H9 (cell line): ENCODE results near the gene MPP1. TPM values are rescaled to one million over a fixed set of nuclear protein-coding genes. Genes with fewer than 3 reads are reported as not detected.

Source experiments
- DNase-seq: peaks from one replicate; pipeline ENCODE4 v3.0.0-alpha.2; 2017
- H2AFZ ChIP-seq: one replicate; pipeline ENCODE4 v1.6.1; 2013; ENCODE audit warnings: mild to moderate bottlenecking, low read length, control low read depth, moderate library complexity
- H2AK5ac ChIP-seq: 2 replicates; pipeline ENCODE4 v1.6.1; 2013; ENCODE audit warnings: low read length, control low read depth, mixed read lengths; ENCODE audit not compliant: insufficient read length
- H2BK120ac ChIP-seq: one replicate; pipeline ENCODE4 v1.6.1; 2013; ENCODE audit warnings: low read depth, mild to moderate bottlenecking, low read length, control low read depth, inconsistent platforms; ENCODE audit not compliant: poor library complexity, severe bottlenecking
- H2BK12ac ChIP-seq: 2 replicates; pipeline ENCODE4 v1.6.1; 2013; ENCODE audit warnings: low read length, control low read depth, mixed read lengths, low read depth; ENCODE audit not compliant: insufficient read length
- H2BK15ac ChIP-seq: 2 replicates; pipeline ENCODE4 v1.6.1; 2013; ENCODE audit warnings: low read depth, low read length, control low read depth
- H2BK20ac ChIP-seq: one replicate; pipeline ENCODE4 v1.6.1; 2013; ENCODE audit warnings: low read depth, mild to moderate bottlenecking, low read length, control low read depth, inconsistent platforms; ENCODE audit not compliant: poor library complexity, severe bottlenecking
- H2BK5ac ChIP-seq: 2 replicates; pipeline ENCODE4 v1.6.1; 2013; ENCODE audit warnings: low read length, control low read depth, mixed read lengths; ENCODE audit not compliant: insufficient read length
- H3K14ac ChIP-seq: 2 replicates; pipeline ENCODE4 v1.6.1; 2013; ENCODE audit warnings: low read length, control low read depth; ENCODE audit not compliant: insufficient read depth
- H3K18ac ChIP-seq: 2 replicates; pipeline ENCODE4 v1.6.1; 2013; ENCODE audit warnings: low read depth, mild to moderate bottlenecking, mixed read lengths, low read length, control low read depth; ENCODE audit not compliant: insufficient read length
- H3K23ac ChIP-seq: 2 replicates; pipeline ENCODE4 v1.6.1; 2013; ENCODE audit warnings: low read length, control low read depth, mixed read lengths, low read depth; ENCODE audit not compliant: insufficient read length
- H3K23me2 ChIP-seq: 2 replicates; pipeline ENCODE4 v1.6.1; 2013; ENCODE audit warnings: low read depth, mild to moderate bottlenecking, mixed read lengths, low read length, control low read depth; ENCODE audit not compliant: insufficient read length, poor library complexity, severe bottlenecking
- H3K27ac ChIP-seq: 2 replicates; pipeline ENCODE4 v1.5.1; 2013; ENCODE audit warnings: low read length, control low read depth, mixed read lengths, low read depth; ENCODE audit not compliant: insufficient read length
- H3K27me3 ChIP-seq: 2 replicates; pipeline ENCODE4 v1.6.1; 2013; ENCODE audit warnings: low read length, control low read depth, inconsistent platforms; ENCODE audit not compliant: insufficient read depth
- H3K4ac ChIP-seq: 2 replicates; pipeline ENCODE4 v1.6.1; 2013; ENCODE audit warnings: low read depth, mild to moderate bottlenecking, control low read depth, inconsistent platforms, low read length, moderate library complexity
- H3K4me1 ChIP-seq: 2 replicates; pipeline ENCODE4 v1.6.1; 2013; ENCODE audit warnings: low read length, control low read depth, inconsistent platforms; ENCODE audit not compliant: insufficient read depth
- H3K4me2 ChIP-seq: 2 replicates; pipeline ENCODE4 v1.6.1; 2013; ENCODE audit warnings: low read length, control low read depth, mixed read lengths; ENCODE audit not compliant: insufficient read length, insufficient read depth
- H3K56ac ChIP-seq: 2 replicates; pipeline ENCODE4 v1.6.1; 2013; ENCODE audit warnings: low read depth, mild to moderate bottlenecking, mixed read lengths, low read length, control low read depth; ENCODE audit not compliant: insufficient read length
- H3K79me1 ChIP-seq: 2 replicates; pipeline ENCODE4 v1.6.1; 2013; ENCODE audit warnings: low read depth, mild to moderate bottlenecking, moderate library complexity, low read length, control low read depth, inconsistent platforms; ENCODE audit not compliant: insufficient read depth, poor library complexity, severe bottlenecking
- H3K79me2 ChIP-seq: 2 replicates; pipeline ENCODE4 v1.6.1; 2013; ENCODE audit warnings: low read length, control low read depth, inconsistent platforms; ENCODE audit not compliant: insufficient read depth
- H3K9ac ChIP-seq: 2 replicates; pipeline ENCODE4 v1.6.1; 2013; ENCODE audit warnings: low read length, control low read depth, mixed read lengths; ENCODE audit not compliant: insufficient read length; ENCODE audit errors: extremely low read depth
- H3K9me3 ChIP-seq: one replicate; pipeline ENCODE4 v1.6.1; 2013; ENCODE audit warnings: low read depth, low read length, inconsistent platforms; ENCODE audit not compliant: control insufficient read depth
- H3T11ph ChIP-seq: one replicate; pipeline ENCODE4 v1.6.1; 2013; ENCODE audit warnings: mild to moderate bottlenecking, low read length, control low read depth, inconsistent platforms
- H4K20me1 ChIP-seq: one replicate; pipeline ENCODE4 v1.6.1; 2013; ENCODE audit not compliant: control insufficient read depth, insufficient read length, insufficient read depth
- H4K5ac ChIP-seq: 2 replicates; pipeline ENCODE4 v1.6.1; 2013; ENCODE audit warnings: low read depth, mild to moderate bottlenecking, mixed read lengths, low read length, control low read depth; ENCODE audit not compliant: insufficient read length
- H4K8ac ChIP-seq: replicated peaks from 2 replicates; pipeline ENCODE4 v1.6.1; 2013; ENCODE audit warnings: low read length, control low read depth, mixed read lengths, low read depth; ENCODE audit not compliant: insufficient read length
- H4K91ac ChIP-seq: 2 replicates; pipeline ENCODE4 v1.6.1; 2013; ENCODE audit warnings: low read depth, mild to moderate bottlenecking, moderate library complexity, mixed read lengths, low read length, control low read depth; ENCODE audit not compliant: insufficient read length
- H3K27ac Mint-ChIP-seq, 3 experiments: 2 replicates in 2 of 3; 3 replicates in 1 of 3; pipeline ENCODE4 v1.8.0; 2020 to 2021; ENCODE audit warnings: mixed read lengths in 3 of 3, mild to moderate bottlenecking in 1 of 3, moderate library complexity in 1 of 3
- H3K27me3 Mint-ChIP-seq: 2 replicates; pipeline ENCODE4 v1.8.0; 2021; ENCODE audit warnings: low read depth, mild to moderate bottlenecking, moderate library complexity, mixed read lengths
- H3K36me3 Mint-ChIP-seq, 3 experiments: 2 replicates in 2 of 3; 3 replicates in 1 of 3; pipeline ENCODE4 v1.8.0; 2020 to 2021; ENCODE audit warnings: low read depth in 3 of 3, mixed read lengths in 3 of 3; ENCODE audit not compliant: insufficient read depth in 1 of 3
- H3K4me1 Mint-ChIP-seq, 2 experiments: 2 replicates each; pipeline ENCODE4 v1.8.0; 2020; ENCODE audit warnings: mixed read lengths in 2 of 2
- H3K4me3 Mint-ChIP-seq, 2 experiments: 2 replicates in 1 of 2; 3 replicates in 1 of 2; pipeline ENCODE4 v1.8.0; 2020 to 2021; ENCODE audit warnings: mild to moderate bottlenecking in 2 of 2, mixed read lengths in 2 of 2, moderate library complexity in 1 of 2
- H3K9me3 Mint-ChIP-seq, 2 experiments: 2 replicates in 1 of 2; 3 replicates in 1 of 2; pipeline ENCODE4 v1.8.0; 2020; ENCODE audit warnings: mild to moderate bottlenecking in 2 of 2, mixed read lengths in 2 of 2, moderate library complexity in 1 of 2
- CTCF ChIP-seq: fragments of 200-600 bp; sonication (generic); conservative IDR thresholded peaks from 3 replicates; pipeline ENCODE4 v1.8.0; 2021; ENCODE audit warnings: antibody characterized with exemption, mild to moderate bottlenecking
- WGBS: extraction: QIAGEN DNeasy Blood & Tissue Kit; methylation state at CpG from one replicate; pipeline ENCODE4 v1.1.7; 2013; ENCODE audit warnings: missing lambda C conversion rate, low lambda C conversion rate, mixed read lengths; ENCODE audit not compliant: insufficient read length; ENCODE audit errors: extremely low coverage; 5-methylcytosine and 5-hydroxymethylcytosine counted together
- total RNA-seq: library from RNA; stranded (reverse); gene quantifications from 2 replicates; pipeline ENCODE4 v1.2.1, GENCODE V29; 2021

The MPP1 gene
- total RNA-seq, 1 experiment from 2014 or later, result 17.9 TPM

DNA sequence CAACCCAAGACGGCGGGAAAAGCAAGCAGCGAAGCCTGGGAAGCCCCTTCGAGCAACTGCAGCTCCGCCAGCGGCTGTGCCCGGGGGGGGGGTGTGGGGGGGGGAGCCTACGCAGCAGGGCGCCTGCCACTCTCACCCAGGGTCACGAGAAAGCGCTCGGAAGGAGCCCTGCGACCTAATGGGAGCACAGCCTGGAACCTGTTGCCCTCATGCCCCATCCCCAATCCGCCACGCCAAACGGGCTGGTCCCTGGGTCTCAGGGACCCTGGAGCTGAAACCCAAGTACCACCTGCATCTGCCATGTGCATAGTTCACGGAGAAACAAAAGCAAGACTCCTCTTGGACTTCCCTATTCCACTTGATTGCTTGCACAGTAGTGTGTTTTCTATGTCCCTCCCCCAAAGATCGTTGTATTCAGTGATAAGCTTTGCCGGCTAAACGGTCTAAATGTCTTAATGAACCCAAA is 54.0 kb downstream of the MPP1 start:
- H4K20me1 ChIP-seq, result no peaks in the 10 kb centered on the region
- H3K79me1 ChIP-seq, result no peaks in the 10 kb centered on the region
- no peak overlapping the region for H2AK5ac ChIP-seq
- H3K14ac ChIP-seq, result no peak overlapping the region
- no peak overlapping the region for H3K27ac ChIP-seq
- Mint-ChIP-seq H3K36me3 (peaks cover 0 to 8% (median 5%) of the 10 kb centered on the region in 3 experiments; a peak in 5 of 7 replicates), H3K4me3 (peak overlapping the region; percentile 40 to 71), H3K27ac (no peak overlapping the region), H3K9me3 (peaks cover 57 to 59% of the 10 kb centered on the region in 2 experiments), H3K27me3 (peaks cover 50% of the 10 kb centered on the region), H3K4me1 (peaks cover 6 to 9% of the 10 kb centered on the region in 2 experiments; a peak in 3 of 4 replicates)
- H3K4me2 ChIP-seq, result peak overlapping the region; percentile 13
- H2BK12ac ChIP-seq, result no peak overlapping the region
- no peak overlapping the region for H2BK120ac ChIP-seq
- H3K27me3 ChIP-seq, result peaks cover 20% of the 10 kb centered on the region; the same call in 1 of the 2 replicates
- no peak overlapping the region for H4K91ac ChIP-seq
- no peak overlapping the region for H3K4ac ChIP-seq
- TF ChIP-seq CTCF, result no peak
- no peaks in the 10 kb centered on the region; the same call in 1 of the 2 replicates for H3K4me1 ChIP-seq
- H2BK20ac ChIP-seq, result no peak overlapping the region
- no peak overlapping the region for H2AFZ ChIP-seq
- H4K8ac ChIP-seq, result no peak overlapping the region
- H3K23ac ChIP-seq, result no peak overlapping the region
- no peak overlapping the region for H2BK15ac ChIP-seq
- no peak overlapping the region for H3K9ac ChIP-seq
- WGBS, result no CpG with 5 or more reads among the region's 20 CpGs
- no peak overlapping the region for H3T11ph ChIP-seq
- no peaks in the 10 kb centered on the region for H3K79me2 ChIP-seq
- DNase-seq, result no peak
- H2BK5ac ChIP-seq, result no peak overlapping the region
- no peak overlapping the region for H3K18ac ChIP-seq
- H4K5ac ChIP-seq, result no peak overlapping the region
- no peak overlapping the region for H3K56ac ChIP-seq
- peaks cover 12% of the 10 kb centered on the region for H3K9me3 ChIP-seq
- H3K23me2 ChIP-seq, result no peaks in the 10 kb centered on the region
